ENCODE measurements around the gene CHAT.

DNA sequence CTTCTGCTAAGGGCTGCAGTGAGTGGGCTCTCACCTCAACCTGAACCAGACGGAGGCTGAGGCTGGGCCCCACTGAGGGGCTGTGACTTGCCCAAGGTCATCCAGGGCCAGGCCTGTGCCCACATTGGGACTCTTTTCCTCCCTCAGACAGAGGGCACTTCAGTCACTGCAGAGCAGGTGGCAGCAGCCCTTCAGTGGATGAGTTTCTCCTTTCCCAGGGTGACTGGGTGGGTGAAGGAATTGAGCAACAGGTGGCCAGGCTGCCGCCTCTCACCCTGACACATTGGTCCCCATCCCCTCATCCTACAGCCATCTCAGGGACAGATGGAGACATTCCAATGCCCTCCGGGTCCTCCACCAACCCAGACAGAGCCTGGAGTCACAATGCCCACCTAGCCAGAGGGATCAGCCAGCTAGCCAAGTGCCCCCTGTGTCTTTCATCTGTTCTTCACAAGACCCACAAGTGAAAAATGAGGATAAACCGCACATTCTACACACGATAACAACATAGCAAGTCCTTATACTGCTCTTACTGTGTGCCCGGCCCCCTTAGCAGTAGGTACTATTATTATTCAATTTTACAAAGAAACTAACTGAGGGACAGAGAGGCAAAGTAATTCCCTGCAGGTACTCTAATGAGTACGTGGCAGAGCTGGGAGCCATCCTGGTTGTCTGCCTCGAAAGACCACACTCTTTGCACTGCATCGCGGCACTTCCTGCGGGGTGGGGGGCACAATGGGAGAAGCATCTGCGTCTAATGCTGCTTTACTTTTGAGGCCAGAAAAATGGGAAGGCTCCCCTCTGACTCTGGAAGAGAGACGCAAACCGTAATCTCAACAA is 5.5 kb upstream of the CHAT start:
- TF ChIP-seq, protein P1, sequence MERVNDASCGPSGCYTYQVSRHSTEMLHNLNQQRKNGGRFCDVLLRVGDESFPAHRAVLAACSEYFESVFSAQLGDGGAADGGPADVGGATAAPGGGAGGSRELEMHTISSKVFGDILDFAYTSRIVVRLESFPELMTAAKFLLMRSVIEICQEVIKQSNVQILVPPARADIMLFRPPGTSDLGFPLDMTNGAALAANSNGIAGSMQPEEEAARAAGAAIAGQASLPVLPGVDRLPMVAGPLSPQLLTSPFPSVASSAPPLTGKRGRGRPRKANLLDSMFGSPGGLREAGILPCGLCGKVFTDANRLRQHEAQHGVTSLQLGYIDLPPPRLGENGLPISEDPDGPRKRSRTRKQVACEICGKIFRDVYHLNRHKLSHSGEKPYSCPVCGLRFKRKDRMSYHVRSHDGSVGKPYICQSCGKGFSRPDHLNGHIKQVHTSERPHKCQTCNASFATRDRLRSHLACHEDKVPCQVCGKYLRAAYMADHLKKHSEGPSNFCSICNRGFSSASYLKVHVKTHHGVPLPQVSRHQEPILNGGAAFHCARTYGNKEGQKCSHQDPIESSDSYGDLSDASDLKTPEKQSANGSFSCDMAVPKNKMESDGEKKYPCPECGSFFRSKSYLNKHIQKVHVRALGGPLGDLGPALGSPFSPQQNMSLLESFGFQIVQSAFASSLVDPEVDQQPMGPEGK (CRISPR knock-in tag; IDR thresholded peaks at IDR 0.05; ENCODE audit: borderline replicate concordance), result no peak
- TF ChIP-seq, protein P2, sequence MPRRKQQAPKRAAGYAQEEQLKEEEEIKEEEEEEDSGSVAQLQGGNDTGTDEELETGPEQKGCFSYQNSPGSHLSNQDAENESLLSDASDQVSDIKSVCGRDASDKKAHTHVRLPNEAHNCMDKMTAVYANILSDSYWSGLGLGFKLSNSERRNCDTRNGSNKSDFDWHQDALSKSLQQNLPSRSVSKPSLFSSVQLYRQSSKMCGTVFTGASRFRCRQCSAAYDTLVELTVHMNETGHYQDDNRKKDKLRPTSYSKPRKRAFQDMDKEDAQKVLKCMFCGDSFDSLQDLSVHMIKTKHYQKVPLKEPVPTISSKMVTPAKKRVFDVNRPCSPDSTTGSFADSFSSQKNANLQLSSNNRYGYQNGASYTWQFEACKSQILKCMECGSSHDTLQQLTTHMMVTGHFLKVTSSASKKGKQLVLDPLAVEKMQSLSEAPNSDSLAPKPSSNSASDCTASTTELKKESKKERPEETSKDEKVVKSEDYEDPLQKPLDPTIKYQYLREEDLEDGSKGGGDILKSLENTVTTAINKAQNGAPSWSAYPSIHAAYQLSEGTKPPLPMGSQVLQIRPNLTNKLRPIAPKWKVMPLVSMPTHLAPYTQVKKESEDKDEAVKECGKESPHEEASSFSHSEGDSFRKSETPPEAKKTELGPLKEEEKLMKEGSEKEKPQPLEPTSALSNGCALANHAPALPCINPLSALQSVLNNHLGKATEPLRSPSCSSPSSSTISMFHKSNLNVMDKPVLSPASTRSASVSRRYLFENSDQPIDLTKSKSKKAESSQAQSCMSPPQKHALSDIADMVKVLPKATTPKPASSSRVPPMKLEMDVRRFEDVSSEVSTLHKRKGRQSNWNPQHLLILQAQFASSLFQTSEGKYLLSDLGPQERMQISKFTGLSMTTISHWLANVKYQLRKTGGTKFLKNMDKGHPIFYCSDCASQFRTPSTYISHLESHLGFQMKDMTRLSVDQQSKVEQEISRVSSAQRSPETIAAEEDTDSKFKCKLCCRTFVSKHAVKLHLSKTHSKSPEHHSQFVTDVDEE (CRISPR knock-in tag; IDR thresholded peaks at IDR 0.05), result no peak
- TF ChIP-seq CSDC2 (CRISPR knock-in tag; IDR thresholded peaks at IDR 0.05) (no peak), RARB (CRISPR knock-in tag; IDR thresholded peaks at IDR 0.05) (no peak), ARNTL (CRISPR knock-in tag; IDR thresholded peaks at IDR 0.05; ENCODE audit: borderline replicate concordance, low read depth) (no peak), ZFP30 (CRISPR knock-in tag; IDR thresholded peaks at IDR 0.05) (no peak), BACH2 (CRISPR knock-in tag; IDR thresholded peaks at IDR 0.05; ENCODE audit: borderline replicate concordance) (no peak), ESRRG (CRISPR knock-in tag; IDR thresholded peaks at IDR 0.05) (no peak), ZFP3 (CRISPR knock-in tag; IDR thresholded peaks at IDR 0.05) (no peak), ZNF8 (CRISPR knock-in tag; IDR thresholded peaks at IDR 0.05) (no peak), TOX (CRISPR knock-in tag; IDR thresholded peaks at IDR 0.05; ENCODE audit: borderline replicate concordance) (no peak), ZC3H10 (CRISPR knock-in tag; IDR thresholded peaks at IDR 0.05) (no peak)
- TF ChIP-seq, protein P3, sequence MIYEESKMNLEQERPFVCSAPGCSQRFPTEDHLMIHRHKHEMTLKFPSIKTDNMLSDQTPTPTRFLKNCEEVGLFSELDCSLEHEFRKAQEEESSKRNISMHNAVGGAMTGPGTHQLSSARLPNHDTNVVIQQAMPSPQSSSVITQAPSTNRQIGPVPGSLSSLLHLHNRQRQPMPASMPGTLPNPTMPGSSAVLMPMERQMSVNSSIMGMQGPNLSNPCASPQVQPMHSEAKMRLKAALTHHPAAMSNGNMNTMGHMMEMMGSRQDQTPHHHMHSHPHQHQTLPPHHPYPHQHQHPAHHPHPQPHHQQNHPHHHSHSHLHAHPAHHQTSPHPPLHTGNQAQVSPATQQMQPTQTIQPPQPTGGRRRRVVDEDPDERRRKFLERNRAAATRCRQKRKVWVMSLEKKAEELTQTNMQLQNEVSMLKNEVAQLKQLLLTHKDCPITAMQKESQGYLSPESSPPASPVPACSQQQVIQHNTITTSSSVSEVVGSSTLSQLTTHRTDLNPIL (CRISPR knock-in tag; IDR thresholded peaks at IDR 0.05; ENCODE audit: low read depth), result no peak
- TF ChIP-seq, protein P4, sequence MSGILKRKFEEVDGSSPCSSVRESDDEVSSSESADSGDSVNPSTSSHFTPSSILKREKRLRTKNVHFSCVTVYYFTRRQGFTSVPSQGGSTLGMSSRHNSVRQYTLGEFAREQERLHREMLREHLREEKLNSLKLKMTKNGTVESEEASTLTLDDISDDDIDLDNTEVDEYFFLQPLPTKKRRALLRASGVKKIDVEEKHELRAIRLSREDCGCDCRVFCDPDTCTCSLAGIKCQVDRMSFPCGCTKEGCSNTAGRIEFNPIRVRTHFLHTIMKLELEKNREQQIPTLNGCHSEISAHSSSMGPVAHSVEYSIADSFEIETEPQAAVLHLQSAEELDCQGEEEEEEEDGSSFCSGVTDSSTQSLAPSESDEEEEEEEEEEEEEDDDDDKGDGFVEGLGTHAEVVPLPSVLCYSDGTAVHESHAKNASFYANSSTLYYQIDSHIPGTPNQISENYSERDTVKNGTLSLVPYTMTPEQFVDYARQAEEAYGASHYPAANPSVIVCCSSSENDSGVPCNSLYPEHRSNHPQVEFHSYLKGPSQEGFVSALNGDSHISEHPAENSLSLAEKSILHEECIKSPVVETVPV (CRISPR knock-in tag; IDR thresholded peaks at IDR 0.05), result no peak

Data from SK-N-SH treated with all-trans-retinoic acid at 6 μM for 48 hours (cell line).